T-helper 2 cell treated with Interferon-gamma antibody and Interleukin-4, amounts not matched to agents 5 μg/mL and 100 μg/mL, for 36 hours (primary cell): ENCODE results near the gene CSTB.
"Not testable (repeated sequence)": the region's sequence is repeated elsewhere in the genome, so short reads cannot be mapped to it uniquely, and the experiment has no call there.

Experiments used
- DNase-seq: peaks from one replicate; pipeline ENCODE4 v3.0.0; 2021; ENCODE audit warnings: low spot score
- H3K27ac Mint-ChIP-seq: one replicate; pipeline ENCODE4 v1.8.0; 2021; ENCODE audit warnings: mild to moderate bottlenecking, mixed read lengths
- H3K27me3 Mint-ChIP-seq: one replicate; pipeline ENCODE4 v1.8.0; 2021; ENCODE audit warnings: low read depth, mixed read lengths
- H3K36me3 Mint-ChIP-seq: one replicate; pipeline ENCODE4 v1.8.0; 2021; ENCODE audit warnings: low read depth, mixed read lengths
- H3K4me1 Mint-ChIP-seq: one replicate; pipeline ENCODE4 v1.8.0; 2021; ENCODE audit warnings: low read depth, mixed read lengths
- H3K4me3 Mint-ChIP-seq: one replicate; pipeline ENCODE4 v1.8.0; 2022; ENCODE audit warnings: mild to moderate bottlenecking, moderate library complexity, mixed read lengths
- H3K9me3 Mint-ChIP-seq: one replicate; pipeline ENCODE4 v1.8.0; 2021; ENCODE audit warnings: mixed read lengths

Gene CSTB, protein sequence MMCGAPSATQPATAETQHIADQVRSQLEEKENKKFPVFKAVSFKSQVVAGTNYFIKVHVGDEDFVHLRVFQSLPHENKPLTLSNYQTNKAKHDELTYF

DNA sequence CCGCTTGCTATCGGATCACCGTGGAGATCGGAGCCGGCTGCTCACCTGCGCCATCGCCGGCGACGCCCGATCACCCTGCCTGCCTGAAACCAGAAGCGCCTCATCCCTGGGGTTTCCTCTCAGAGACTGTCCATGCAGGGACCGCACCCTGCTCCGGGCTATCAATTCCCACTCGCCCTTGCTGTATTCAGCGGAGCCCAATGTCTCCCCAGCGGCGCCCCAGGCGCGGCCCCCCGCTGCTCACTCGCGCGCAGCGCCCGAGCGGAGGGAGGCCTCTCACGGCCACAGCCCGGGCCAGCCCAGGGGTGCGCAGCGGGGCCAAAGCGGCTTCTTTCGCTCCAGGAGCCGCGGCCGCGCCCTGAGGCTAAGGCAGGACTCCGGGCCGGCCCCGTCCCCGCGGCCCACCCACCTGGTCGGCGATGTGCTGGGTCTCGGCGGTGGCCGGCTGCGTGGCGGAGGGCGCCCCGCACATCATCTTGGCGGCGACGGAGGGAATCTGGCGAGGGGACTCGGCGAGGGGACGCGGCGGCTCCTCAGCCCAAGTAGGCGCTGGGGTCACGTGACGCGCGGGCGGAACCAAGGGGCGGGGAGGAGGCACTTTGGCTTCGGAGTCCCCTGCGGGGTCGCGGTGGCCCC lies at the start of gene CSTB:
Gene CSTB, minus strand, starts transcription at position 514 of the 636 bp plus-strand sequence. Its CDS starts 39 bp downstream, at position 475.
- Mint-ChIP-seq H3K27me3 (no peaks in the 10 kb centered on the region), H3K9me3 (no peaks in the 10 kb centered on the region), H3K4me1 (peaks cover 39% of the 10 kb centered on the region), H3K27ac (peak within 1 kb of the TSS; percentile 84), H3K36me3 (peaks cover 29% of the 10 kb centered on the region), H3K4me3 (peak within 1 kb of the TSS; percentile 98)
- DNase-seq: peak; percentile 86

- H3K4me3 Mint-ChIP-seq: no peak overlapping the region
Measured at GRCh38 chr21:43825242-43825935, 49.3 kb upstream of the CSTB start.

DNA sequence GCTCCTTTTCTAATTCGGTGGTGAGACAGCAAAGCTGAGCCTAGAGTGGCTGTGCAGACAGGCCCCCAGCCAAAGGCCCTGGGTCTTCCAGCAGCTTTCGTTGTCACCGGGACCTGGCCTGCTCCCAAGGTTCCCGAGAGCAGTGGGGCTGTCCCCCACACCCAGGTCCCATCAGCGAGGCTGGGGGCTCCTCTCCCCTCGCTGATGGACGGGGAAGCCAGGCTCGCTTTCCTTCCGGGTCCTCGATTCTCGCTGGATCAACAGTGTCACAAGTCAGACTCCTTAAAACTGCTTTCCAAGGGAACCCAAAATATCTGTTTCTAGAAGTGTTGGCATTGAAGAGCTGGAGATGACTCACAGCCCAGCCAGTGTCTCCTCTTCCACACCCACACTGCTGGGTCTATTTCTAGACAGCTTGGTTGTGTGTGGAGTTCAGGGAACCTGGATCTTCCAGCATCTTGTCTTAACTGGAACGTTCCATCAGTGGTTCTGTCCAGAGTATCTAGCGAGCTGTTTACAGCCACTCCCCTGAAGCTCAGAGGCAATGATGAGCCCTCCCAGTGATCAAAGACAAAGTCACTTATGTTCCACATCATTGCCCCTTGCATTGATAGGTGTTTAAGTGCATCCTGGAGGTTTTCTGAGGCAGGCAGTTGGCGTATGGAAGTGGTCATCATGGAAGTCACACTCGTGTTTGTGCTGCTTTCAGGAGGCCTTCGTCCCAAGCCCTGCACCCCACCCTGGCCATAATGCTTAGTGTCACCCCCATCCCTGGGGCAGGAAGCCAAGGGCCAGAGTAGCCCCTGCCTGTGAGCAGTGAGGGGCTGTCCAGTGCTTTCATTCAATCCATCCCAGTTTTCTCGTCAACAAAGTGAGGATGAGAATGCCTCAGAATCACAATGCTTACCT lies 48.5 kb upstream of the CSTB start:
- Mint-ChIP-seq H3K27me3 (peaks cover 5% of the 10 kb centered on the region), H3K4me1 (peaks cover 1% of the 10 kb centered on the region), H3K36me3 (no peaks in the 10 kb centered on the region), H3K4me3 (no peak overlapping the region), H3K9me3 (no peaks in the 10 kb centered on the region), H3K27ac (no peak overlapping the region)
- DNase-seq: no peak

More at GRCh38 chr21:43825242-43825935, 49.3 kb upstream of the CSTB start:
- Mint-ChIP-seq H3K4me1 (peaks cover 1% of the 10 kb centered on the region), H3K9me3 (no peaks in the 10 kb centered on the region), H3K36me3 (no peaks in the 10 kb centered on the region), H3K27me3 (peaks cover 6% of the 10 kb centered on the region), H3K27ac (no peak overlapping the region)
- no peak for DNase-seq

- not testable (repeated sequence) for H3K36me3 Mint-ChIP-seq, DNase-seq, H3K4me1 Mint-ChIP-seq, H3K27ac Mint-ChIP-seq, H3K4me3 Mint-ChIP-seq, H3K9me3 Mint-ChIP-seq, H3K27me3 Mint-ChIP-seq
Measured at GRCh38 chr21:43822741-43823140, 46.6 kb upstream of the CSTB start.

DNA sequence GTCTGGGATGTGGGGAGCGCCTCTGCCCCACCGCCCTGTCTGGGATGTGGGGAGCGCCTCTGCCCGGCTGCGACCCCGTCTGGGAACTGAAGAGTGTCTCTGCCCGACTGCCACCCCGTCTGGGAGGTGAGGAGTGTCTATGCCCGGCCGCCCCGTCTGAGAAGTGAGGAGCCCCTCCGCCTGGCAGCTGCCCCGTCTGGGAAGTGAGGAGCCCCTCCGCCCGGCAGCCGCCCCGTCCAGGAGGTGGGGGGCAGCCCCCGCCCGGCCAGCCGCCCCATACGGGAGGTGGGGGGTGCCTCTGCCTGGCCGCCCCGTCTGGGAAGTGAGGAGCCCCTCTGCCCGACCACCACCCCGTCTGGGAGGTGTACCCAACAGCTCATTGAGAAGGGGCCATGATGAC lies 46.1 kb upstream of the CSTB start:
- H3K9me3 Mint-ChIP-seq, H3K27ac Mint-ChIP-seq, H3K4me1 Mint-ChIP-seq, H3K27me3 Mint-ChIP-seq, H3K36me3 Mint-ChIP-seq, DNase-seq, H3K4me3 Mint-ChIP-seq: not testable (repeated sequence)

DNA sequence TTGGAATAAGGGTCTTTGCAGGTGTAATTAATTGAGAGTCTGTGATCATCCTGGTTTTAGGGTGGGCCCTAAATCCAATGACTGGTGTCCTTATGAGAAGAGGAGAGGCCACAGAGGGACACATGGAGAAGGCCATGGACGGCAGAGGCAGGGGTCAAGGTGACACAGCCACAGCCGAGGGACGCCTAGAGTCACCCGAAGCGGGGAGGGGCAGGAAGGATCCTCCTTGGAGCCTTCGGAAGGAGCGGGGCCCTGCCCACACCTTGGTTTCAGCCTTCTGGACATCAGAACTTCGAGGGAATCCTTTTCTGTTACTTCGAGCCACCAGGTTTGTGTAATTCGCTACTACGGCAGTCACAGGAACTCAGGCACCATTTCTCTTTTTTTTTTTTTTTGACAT lies 44.4 kb upstream of the CSTB start:
- Mint-ChIP-seq H3K27me3 (no peaks in the 10 kb centered on the region), H3K4me1 (peaks cover 4% of the 10 kb centered on the region), H3K36me3 (peaks cover 5% of the 10 kb centered on the region), H3K9me3 (peaks cover 9% of the 10 kb centered on the region), H3K4me3 (no peak overlapping the region), H3K27ac (no peak overlapping the region)
- no peak for DNase-seq

DNA sequence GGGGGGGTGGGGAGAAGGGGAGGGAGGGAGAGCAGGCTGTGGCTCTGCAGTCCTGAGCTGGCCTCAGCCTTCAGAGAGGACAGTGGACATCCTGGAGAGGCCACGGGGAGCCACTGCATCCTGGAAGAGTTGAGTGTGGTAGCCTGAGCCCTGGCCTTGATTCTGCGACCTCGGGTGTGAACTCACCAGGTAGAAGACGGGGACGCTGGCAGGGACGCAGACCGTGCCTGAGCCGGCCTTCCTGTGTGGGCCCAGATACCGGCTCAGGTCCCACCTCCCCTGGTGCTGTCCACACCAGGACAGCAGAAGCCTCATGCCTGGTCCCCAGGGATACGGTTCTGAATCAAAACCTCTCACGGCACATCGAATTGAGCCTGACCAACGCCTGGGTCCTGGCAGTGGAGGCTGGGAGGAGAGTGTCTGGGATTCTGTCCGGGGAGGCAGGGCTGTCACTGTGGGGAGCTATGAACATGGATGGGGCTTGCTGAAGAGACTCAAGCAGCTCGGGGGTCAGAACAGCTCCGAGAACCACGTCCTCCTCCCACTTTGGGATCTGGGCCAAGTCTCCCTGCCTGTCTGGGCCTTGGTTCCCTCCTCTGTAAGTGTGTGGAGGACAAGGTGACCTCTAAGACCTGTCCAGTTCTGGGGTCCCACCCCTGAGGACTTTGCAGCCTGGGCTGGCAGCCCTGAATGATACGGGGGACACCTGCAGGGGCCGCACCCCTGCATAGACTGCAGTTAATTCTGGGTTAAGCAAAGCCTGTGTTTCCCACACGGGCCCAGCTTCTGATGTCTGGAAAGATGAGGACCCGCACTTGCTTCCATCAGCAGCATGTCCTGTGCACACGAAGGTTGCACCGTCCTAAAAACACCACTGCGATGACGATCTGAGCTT lies 43.6 kb upstream of the CSTB start:
- Mint-ChIP-seq H3K9me3 (peaks cover 9% of the 10 kb centered on the region), H3K27ac (no peak overlapping the region), H3K27me3 (no peaks in the 10 kb centered on the region), H3K4me1 (peaks cover 6% of the 10 kb centered on the region), H3K36me3 (peaks cover 5% of the 10 kb centered on the region), H3K4me3 (no peak overlapping the region)
- DNase-seq: no peak

DNA sequence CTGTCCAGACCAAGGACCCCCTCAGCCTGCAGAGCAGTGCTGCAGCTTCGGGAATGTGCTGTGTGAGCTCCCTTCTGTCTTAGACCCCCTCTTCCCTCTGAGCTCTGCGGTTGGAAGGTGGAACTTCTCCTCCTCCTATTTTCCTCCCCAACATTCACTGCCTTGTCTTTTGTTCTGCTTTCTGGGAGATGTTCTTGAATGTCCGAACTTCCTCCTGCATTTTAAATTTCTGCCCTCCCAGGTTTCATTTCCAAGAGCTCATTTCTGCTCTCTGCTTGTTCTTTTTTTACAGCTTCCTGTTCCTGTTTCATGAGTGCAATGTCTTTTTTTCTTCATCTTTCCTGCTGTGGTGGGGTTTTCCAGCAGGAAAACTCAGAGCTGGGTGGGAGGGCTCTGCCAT lies 42.6 kb upstream of the CSTB start:
- Mint-ChIP-seq H3K27me3 (no peaks in the 10 kb centered on the region), H3K27ac (no peak overlapping the region), H3K4me3 (no peak overlapping the region), H3K4me1 (peaks cover 7% of the 10 kb centered on the region), H3K9me3 (peaks cover 9% of the 10 kb centered on the region), H3K36me3 (peaks cover 5% of the 10 kb centered on the region)
- no peak for DNase-seq

- Mint-ChIP-seq H3K4me3 (no peak overlapping the region), H3K9me3 (peaks cover 9% of the 10 kb centered on the region), H3K27ac (no peak overlapping the region), H3K4me1 (peaks cover 10% of the 10 kb centered on the region), H3K27me3 (no peaks in the 10 kb centered on the region), H3K36me3 (peaks cover 5% of the 10 kb centered on the region)
- no peak for DNase-seq
Measured at GRCh38 chr21:43817157-43818086, 41.3 kb upstream of the CSTB start.

DNA sequence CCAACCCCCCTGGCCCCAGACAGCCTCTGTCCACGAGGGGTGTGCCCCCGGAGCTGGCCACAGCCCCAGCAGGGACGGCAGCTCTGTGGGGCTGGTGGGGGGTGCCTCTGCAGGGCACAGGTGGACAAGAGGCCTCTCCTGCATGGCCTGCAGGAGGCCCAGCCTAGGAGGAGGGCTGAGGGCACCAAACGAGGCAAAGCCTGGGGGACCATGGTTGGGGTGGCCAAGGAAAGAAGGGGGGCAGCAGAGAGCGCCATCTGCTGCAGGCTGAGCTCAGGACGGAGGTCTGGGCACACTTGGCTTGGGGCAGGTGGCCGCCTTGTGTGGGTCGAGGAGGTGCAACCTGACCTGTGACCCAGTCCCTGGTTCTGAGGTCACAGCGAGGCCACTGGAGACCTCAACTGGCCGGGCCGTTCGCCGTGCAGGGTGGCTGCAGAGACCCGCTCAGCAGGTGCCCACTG lies 40.5 kb upstream of the CSTB start:
- Mint-ChIP-seq H3K27ac (no peak overlapping the region), H3K27me3 (no peaks in the 10 kb centered on the region), H3K36me3 (peaks cover 5% of the 10 kb centered on the region), H3K9me3 (peaks cover 9% of the 10 kb centered on the region), H3K4me1 (peaks cover 11% of the 10 kb centered on the region), H3K4me3 (no peak overlapping the region)
- no peak for DNase-seq

DNA sequence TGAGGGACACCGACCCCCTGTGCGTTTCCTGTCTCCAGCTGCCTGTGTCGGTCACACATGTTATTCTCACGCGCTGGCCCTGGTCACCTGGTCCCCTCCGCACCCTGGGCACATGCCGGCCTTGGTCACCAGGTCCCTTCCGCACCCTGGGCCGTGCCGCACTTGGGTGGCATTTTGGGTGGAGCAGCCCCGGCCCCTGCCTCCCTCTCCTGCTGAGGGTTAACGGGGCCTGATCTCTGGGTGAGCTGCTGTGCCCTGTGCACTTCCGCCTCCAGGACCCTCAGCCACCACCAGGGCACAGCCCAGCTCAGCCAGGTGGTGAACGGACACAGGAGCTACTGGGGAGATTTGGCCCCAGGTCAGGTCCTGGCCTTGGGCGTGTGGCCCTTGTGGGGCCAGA lies 39.9 kb upstream of the CSTB start:
- Mint-ChIP-seq H3K4me1 (peaks cover 12% of the 10 kb centered on the region), H3K9me3 (peaks cover 9% of the 10 kb centered on the region), H3K36me3 (peaks cover 5% of the 10 kb centered on the region), H3K27ac (no peak overlapping the region), H3K4me3 (no peak overlapping the region), H3K27me3 (no peaks in the 10 kb centered on the region)
- DNase-seq: no peak

DNA sequence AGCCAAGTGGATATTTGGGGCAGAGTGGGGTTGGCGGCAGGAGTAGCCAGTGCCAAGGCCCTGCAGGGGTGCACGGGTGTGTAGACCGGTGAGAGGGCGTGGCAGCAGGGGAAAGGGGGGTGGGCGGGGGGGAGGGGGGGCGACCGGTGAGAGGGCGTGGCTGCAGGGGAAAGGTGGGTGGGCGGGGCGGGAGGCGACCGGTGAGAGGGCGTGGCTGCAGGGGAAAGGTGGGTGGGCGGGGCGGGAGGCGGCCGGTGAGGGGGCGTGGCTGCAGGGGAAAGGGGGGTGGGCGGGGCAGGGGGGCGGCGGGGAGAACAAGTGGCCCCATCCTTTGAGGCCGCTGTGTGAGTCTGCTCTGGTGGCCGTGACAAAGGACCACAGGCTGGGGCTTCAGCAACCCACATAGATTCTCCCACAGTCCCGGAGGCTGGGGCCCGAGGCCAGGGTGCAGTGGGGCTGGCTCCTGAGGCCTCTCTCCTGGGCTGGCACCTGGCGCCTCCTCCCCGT lies 39.1 kb upstream of the CSTB start:
- peaks cover 9% of the 10 kb centered on the region for H3K9me3 Mint-ChIP-seq
- H3K27me3 Mint-ChIP-seq: no peaks in the 10 kb centered on the region
- H3K27ac Mint-ChIP-seq: no peak overlapping the region
- H3K4me1 Mint-ChIP-seq: peaks cover 16% of the 10 kb centered on the region
- H3K36me3 Mint-ChIP-seq: peaks cover 5% of the 10 kb centered on the region
- no peak overlapping the region for H3K4me3 Mint-ChIP-seq
- DNase-seq: no peak
